HG03064 (cell line): ENCODE measurements around the gene TDRKH.
"Not testable (repeated sequence)": the region's sequence is repeated elsewhere in the genome, so short reads cannot be mapped to it uniquely, and the experiment has no call there.

Source experiments
- ATAC-seq: cut with Tn5 transposase; IDR thresholded peaks from one replicate; pipeline ENCODE4 v1.9.1; 2021; ENCODE audit warnings: low read depth; ENCODE audit not compliant: unreplicated experiment

The TDRKH gene

GRCh38 chr1:151803915-151804314 is 13.6 kb upstream of the TDRKH start:
- no peak for ATAC-seq

GRCh38 chr1:151803164-151803563 is 12.9 kb upstream of the TDRKH start:
- ATAC-seq, result no peak

- ATAC-seq, result no peak
These were observed 12.1 kb upstream of the TDRKH start for GRCh38 chr1:151802372-151802771.

- ATAC-seq, result no peak
These were observed 11.5 kb upstream of the TDRKH start for GRCh38 chr1:151801846-151802245.

GRCh38 chr1:151801310-151801820 is 11.1 kb upstream of the TDRKH start:
- ATAC-seq, result no peak

GRCh38 chr1:151800830-151801229 is 10.5 kb upstream of the TDRKH start:
- ATAC-seq, result no peak

- no peak for ATAC-seq
These were observed 9.1 kb upstream of the TDRKH start for GRCh38 chr1:151799179-151800022.

GRCh38 chr1:151798571-151798970 is 8.3 kb upstream of the TDRKH start:
- ATAC-seq, result no peak

- no peak for ATAC-seq
These were observed 796 bp upstream of the TDRKH start for GRCh38 chr1:151790940-151791651.

GRCh38 chr1:151787689-151788088 is 2.6 kb downstream of the TDRKH start:
- ATAC-seq, result no peak

GRCh38 chr1:151783796-151784195 is 6.5 kb downstream of the TDRKH start:
- ATAC-seq, result no peak

GRCh38 chr1:151782741-151783140 is 7.6 kb downstream of the TDRKH start:
- no peak for ATAC-seq

- ATAC-seq, result not testable (repeated sequence)
These were observed 8.3 kb downstream of the TDRKH start for GRCh38 chr1:151782026-151782425.

GRCh38 chr1:151780736-151781135 is 9.6 kb downstream of the TDRKH start:
- ATAC-seq, result not testable (repeated sequence)

- no peak for ATAC-seq
These were observed 10.4 kb downstream of the TDRKH start for GRCh38 chr1:151779852-151780251.

- no peak for ATAC-seq
These were observed 13.0 kb downstream of the TDRKH start for GRCh38 chr1:151777317-151777716.

- ATAC-seq, result no peak
These were observed 13.6 kb downstream of the TDRKH start for GRCh38 chr1:151776665-151777062.

- ATAC-seq, result no peak
These were observed 14.2 kb downstream of the TDRKH start for GRCh38 chr1:151775894-151776664.

GRCh38 chr1:151774256-151774922 is 15.9 kb downstream of the TDRKH start:
- no peak for ATAC-seq

- no peak for ATAC-seq
These were observed 16.6 kb downstream of the TDRKH start for GRCh38 chr1:151773702-151774101.
